ENCODE measurements around the gene RNF8. TPM values are rescaled to one million over a fixed set of nuclear protein-coding genes. Genes with fewer than 3 reads are reported as not detected.

The RNF8 gene
- total RNA-seq, 4 donors from 2014 or later: 2.2 to 12.9 (median 9.0) TPM

- no peaks in the 10 kb centered on the region for H3K27me3 ChIP-seq
- 49 to 100% methylated on average over 1 to 2 of the region's 2 CpGs for WGBS, 2 donors (ENCODE audit: low coverage in 1 of 2)
- H3K9me3 ChIP-seq: no peaks in the 10 kb centered on the region
- H3K4me1 ChIP-seq: no peaks in the 10 kb centered on the region
- no peak overlapping the region for H3K4me3 ChIP-seq
- no peak overlapping the region for H3K27ac ChIP-seq
- no peaks in the 10 kb centered on the region for H3K36me3 ChIP-seq
- in situ Hi-C loops (cut with MboI; ENCODE audit: low pct_ligation_motif_present in 1 of 4, low pct_unique_long_range_greater_than_20kb in 1 of 4, low sequenced_read_pairs in 3 of 4): no loop called here
- TF ChIP-seq EP300 (IDR thresholded peaks at IDR 0.05; ENCODE audit: low read depth) (no peak), POLR2A (IDR thresholded peaks at IDR 0.05) (no peak), POLR2AphosphoS5 (IDR thresholded peaks at IDR 0.05) (no peak)
- TF ChIP-seq, protein P1, sequence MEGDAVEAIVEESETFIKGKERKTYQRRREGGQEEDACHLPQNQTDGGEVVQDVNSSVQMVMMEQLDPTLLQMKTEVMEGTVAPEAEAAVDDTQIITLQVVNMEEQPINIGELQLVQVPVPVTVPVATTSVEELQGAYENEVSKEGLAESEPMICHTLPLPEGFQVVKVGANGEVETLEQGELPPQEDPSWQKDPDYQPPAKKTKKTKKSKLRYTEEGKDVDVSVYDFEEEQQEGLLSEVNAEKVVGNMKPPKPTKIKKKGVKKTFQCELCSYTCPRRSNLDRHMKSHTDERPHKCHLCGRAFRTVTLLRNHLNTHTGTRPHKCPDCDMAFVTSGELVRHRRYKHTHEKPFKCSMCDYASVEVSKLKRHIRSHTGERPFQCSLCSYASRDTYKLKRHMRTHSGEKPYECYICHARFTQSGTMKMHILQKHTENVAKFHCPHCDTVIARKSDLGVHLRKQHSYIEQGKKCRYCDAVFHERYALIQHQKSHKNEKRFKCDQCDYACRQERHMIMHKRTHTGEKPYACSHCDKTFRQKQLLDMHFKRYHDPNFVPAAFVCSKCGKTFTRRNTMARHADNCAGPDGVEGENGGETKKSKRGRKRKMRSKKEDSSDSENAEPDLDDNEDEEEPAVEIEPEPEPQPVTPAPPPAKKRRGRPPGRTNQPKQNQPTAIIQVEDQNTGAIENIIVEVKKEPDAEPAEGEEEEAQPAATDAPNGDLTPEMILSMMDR (IDR thresholded peaks at IDR 0.05): no peak
- no peak for DNase-seq
- intact Hi-C loops (cut with DNase I; ENCODE audit: low total_unique reads): no loop called here
Observed at GRCh38 chr6:37417393-37417792, 63.6 kb downstream of the RNF8 start.

DNA sequence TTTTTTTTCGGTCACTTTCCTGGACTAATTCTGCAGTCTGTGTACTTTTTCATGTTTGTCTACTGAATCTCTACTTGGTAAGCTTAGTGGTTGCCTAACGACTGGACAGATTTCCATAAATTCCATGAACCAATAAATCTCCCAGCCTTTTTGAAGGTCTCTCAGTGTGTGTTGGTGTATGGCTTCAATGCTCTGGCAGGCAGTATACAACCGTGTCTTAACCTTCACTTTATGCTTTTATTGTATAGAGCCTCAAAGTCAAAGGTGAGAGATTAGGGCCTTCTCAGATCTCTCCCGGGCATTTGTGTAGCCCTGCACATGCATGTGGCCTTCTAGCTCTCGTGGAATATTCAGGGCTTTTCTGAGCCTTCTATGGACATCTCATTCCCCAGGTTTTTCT is 64.9 kb downstream of the RNF8 start:
- DNase-seq: no peak
- Histone ChIP-seq H3K9me3 (no peaks in the 10 kb centered on the region), H3K27ac (no peak overlapping the region)

GRCh38 chr6:37426058-37426944 is 72.5 kb downstream of the RNF8 start:
- peaks cover 24% of the 10 kb centered on the region for H3K27me3 ChIP-seq
- 75% methylated on average over 4 of the region's 4 CpGs for WGBS, 2 donors (ENCODE audit: low coverage in 1 of 2)
- in situ Hi-C loops (cut with MboI; ENCODE audit: low pct_ligation_motif_present in 1 of 4, low pct_unique_long_range_greater_than_20kb in 1 of 4, low sequenced_read_pairs in 3 of 4): no loop called here
- no peak for DNase-seq
- no peak overlapping the region for H3K27ac ChIP-seq
- TF ChIP-seq EP300 (IDR thresholded peaks at IDR 0.05; ENCODE audit: low read depth) (no peak), POLR2AphosphoS5 (IDR thresholded peaks at IDR 0.05) (no peak), POLR2A (IDR thresholded peaks at IDR 0.05) (no peak)
- TF ChIP-seq, protein P1 (IDR thresholded peaks at IDR 0.05): no peak
- no peak overlapping the region for H3K4me3 ChIP-seq
- no peaks in the 10 kb centered on the region for H3K36me3 ChIP-seq
- no peaks in the 10 kb centered on the region for H3K4me1 ChIP-seq
- intact Hi-C loops (cut with DNase I; ENCODE audit: low total_unique reads): no loop called here
- H3K9me3 ChIP-seq: no peaks in the 10 kb centered on the region

More for the DNA sequence above, 64.9 kb downstream of the RNF8 start:
- Histone ChIP-seq H3K36me3 (no peaks in the 10 kb centered on the region), H3K27me3 (no peaks in the 10 kb centered on the region), H3K4me1 (no peaks in the 10 kb centered on the region), H3K4me3 (no peak overlapping the region)
- in situ Hi-C loops (cut with MboI; ENCODE audit: low pct_ligation_motif_present in 1 of 4, low pct_unique_long_range_greater_than_20kb in 1 of 4, low sequenced_read_pairs in 3 of 4): no loop called here
- TF ChIP-seq POLR2AphosphoS5 (IDR thresholded peaks at IDR 0.05) (no peak), EP300 (IDR thresholded peaks at IDR 0.05; ENCODE audit: low read depth) (no peak), POLR2A (IDR thresholded peaks at IDR 0.05) (no peak)
- TF ChIP-seq, protein P1 (IDR thresholded peaks at IDR 0.05): no peak
- intact Hi-C loops (cut with DNase I; ENCODE audit: low total_unique reads): no loop called here
- 36 to 39% methylated on average over 2 to 5 of the region's 5 CpGs for whole genome bisulfite sequencing, 2 donors (ENCODE audit: low coverage in 1 of 2)

GRCh38 chr6:37426945-37427510 is 73.2 kb downstream of the RNF8 start:
- Histone ChIP-seq H3K4me3 (no peak overlapping the region), H3K4me1 (no peaks in the 10 kb centered on the region), H3K9me3 (no peaks in the 10 kb centered on the region), H3K27ac (no peak overlapping the region), H3K27me3 (peaks cover 24% of the 10 kb centered on the region), H3K36me3 (no peaks in the 10 kb centered on the region)
- intact Hi-C loops (cut with DNase I; ENCODE audit: low total_unique reads): no loop called here
- DNase-seq: no peak
- 91 to 93% methylated on average over 4 to 6 of the region's 6 CpGs for WGBS, 2 donors (ENCODE audit: low coverage in 1 of 2)
- TF ChIP-seq POLR2AphosphoS5 (IDR thresholded peaks at IDR 0.05) (no peak), EP300 (IDR thresholded peaks at IDR 0.05; ENCODE audit: low read depth) (no peak), POLR2A (IDR thresholded peaks at IDR 0.05) (no peak)
- TF ChIP-seq, protein P1 (IDR thresholded peaks at IDR 0.05): no peak
- in situ Hi-C loops (cut with MboI; ENCODE audit: low pct_ligation_motif_present in 1 of 4, low pct_unique_long_range_greater_than_20kb in 1 of 4, low sequenced_read_pairs in 3 of 4): no loop called here

All from transverse colon (tissue), 4 donors.